Middle frontal gyrus (tissue), 1 donor: Measurements from ENCODE around the gene F2RL2.
"Not testable (repeated sequence)": the region's sequence is repeated elsewhere in the genome, so short reads cannot be mapped to it uniquely, and the experiment has no call there.

Source experiments
- DNase-seq: peaks from one replicate; pipeline ENCODE4 v3.0.0-alpha.2; 2015; ENCODE audit warnings: low spot score; ENCODE audit errors: extremely low spot score

F2RL2 gene

GRCh38 chr5:76622076-76622475 lies 1.1 kb downstream of the F2RL2 start:
- DNase-seq = no peak

GRCh38 chr5:76620166-76620565 lies 3.0 kb downstream of the F2RL2 start:
- no peak for DNase-seq

- DNase-seq = no peak
These were observed 5.5 kb downstream of the F2RL2 start for GRCh38 chr5:76617675-76618074.

- DNase-seq = no peak
These were observed 6.0 kb downstream of the F2RL2 start for GRCh38 chr5:76617229-76617628.

GRCh38 chr5:76616206-76616605 lies 7.0 kb downstream of the F2RL2 start:
- no peak for DNase-seq

- DNase-seq = no peak
These were observed 7.4 kb downstream of the F2RL2 start for GRCh38 chr5:76615759-76616158.

GRCh38 chr5:76612942-76613341 lies 10.3 kb downstream of the F2RL2 start:
- DNase-seq = no peak

- no peak for DNase-seq
These were observed 13.0 kb downstream of the F2RL2 start for GRCh38 chr5:76610196-76610595.

- no peak for DNase-seq
These were observed 14.4 kb downstream of the F2RL2 start for GRCh38 chr5:76608833-76609232.

GRCh38 chr5:76607353-76607871 lies 15.8 kb downstream of the F2RL2 start:
- no peak for DNase-seq

- DNase-seq = no peak
These were observed 16.5 kb downstream of the F2RL2 start for GRCh38 chr5:76606701-76607100.

GRCh38 chr5:76604838-76605237 lies 18.4 kb downstream of the F2RL2 start:
- no peak for DNase-seq

- not testable (repeated sequence) for DNase-seq
These were observed 19.2 kb downstream of the F2RL2 start for GRCh38 chr5:76603991-76604390.

- DNase-seq = no peak
These were observed 21.0 kb downstream of the F2RL2 start for GRCh38 chr5:76602094-76602726.

- peak; percentile 62 for DNase-seq
These were observed 21.7 kb downstream of the F2RL2 start for GRCh38 chr5:76601470-76601869.

GRCh38 chr5:76600716-76601115 lies 22.5 kb downstream of the F2RL2 start:
- DNase-seq = no peak

GRCh38 chr5:76598531-76598930 lies 24.7 kb downstream of the F2RL2 start:
- no peak for DNase-seq

GRCh38 chr5:76595755-76596481 lies 27.3 kb downstream of the F2RL2 start:
- no peak for DNase-seq

- no peak for DNase-seq
These were observed 29.1 kb downstream of the F2RL2 start for GRCh38 chr5:76594107-76594506.

- no peak for DNase-seq
These were observed 30.5 kb downstream of the F2RL2 start for GRCh38 chr5:76592692-76593091.

- no peak for DNase-seq
These were observed 31.8 kb downstream of the F2RL2 start for GRCh38 chr5:76591366-76591765.

- no peak for DNase-seq
These were observed 33.2 kb downstream of the F2RL2 start for GRCh38 chr5:76590027-76590426.

GRCh38 chr5:76586531-76586930 lies 36.7 kb downstream of the F2RL2 start:
- no peak for DNase-seq
